ENCODE measurements around the gene DDX1.
"Not testable (repeated sequence)": the region's sequence is repeated elsewhere in the genome, so short reads cannot be mapped to it uniquely, and the experiment has no call there.

DNA sequence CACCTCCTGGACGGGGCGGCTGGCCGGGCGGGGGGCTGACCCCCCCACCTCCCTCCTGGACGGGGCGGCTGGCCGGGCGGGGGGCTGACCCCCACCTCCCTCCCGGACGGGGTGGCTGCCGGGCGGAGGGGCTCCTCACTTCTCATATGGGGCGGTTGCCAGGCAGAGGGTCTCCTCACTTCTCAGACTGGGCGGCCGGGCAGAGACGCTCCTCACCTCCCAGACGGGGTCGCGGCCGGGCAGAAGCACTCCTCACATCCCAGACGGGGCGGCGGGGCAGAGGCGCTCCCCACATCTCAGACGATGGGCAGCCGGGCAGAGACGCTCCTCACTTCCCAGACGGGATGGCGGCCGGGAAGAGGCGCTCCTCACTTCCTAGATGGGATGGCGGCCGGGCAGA, 88.5 kb downstream of the DDX1 start:
- TF ChIP-seq, protein P1, sequence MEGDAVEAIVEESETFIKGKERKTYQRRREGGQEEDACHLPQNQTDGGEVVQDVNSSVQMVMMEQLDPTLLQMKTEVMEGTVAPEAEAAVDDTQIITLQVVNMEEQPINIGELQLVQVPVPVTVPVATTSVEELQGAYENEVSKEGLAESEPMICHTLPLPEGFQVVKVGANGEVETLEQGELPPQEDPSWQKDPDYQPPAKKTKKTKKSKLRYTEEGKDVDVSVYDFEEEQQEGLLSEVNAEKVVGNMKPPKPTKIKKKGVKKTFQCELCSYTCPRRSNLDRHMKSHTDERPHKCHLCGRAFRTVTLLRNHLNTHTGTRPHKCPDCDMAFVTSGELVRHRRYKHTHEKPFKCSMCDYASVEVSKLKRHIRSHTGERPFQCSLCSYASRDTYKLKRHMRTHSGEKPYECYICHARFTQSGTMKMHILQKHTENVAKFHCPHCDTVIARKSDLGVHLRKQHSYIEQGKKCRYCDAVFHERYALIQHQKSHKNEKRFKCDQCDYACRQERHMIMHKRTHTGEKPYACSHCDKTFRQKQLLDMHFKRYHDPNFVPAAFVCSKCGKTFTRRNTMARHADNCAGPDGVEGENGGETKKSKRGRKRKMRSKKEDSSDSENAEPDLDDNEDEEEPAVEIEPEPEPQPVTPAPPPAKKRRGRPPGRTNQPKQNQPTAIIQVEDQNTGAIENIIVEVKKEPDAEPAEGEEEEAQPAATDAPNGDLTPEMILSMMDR (IDR thresholded peaks at IDR 0.05), result not testable (repeated sequence)
- not testable (repeated sequence) for TF ChIP-seq ZFX (IDR thresholded peaks at IDR 0.05; ENCODE audit: borderline replicate concordance)
